HG02943 (cell line): ENCODE measurements around the gene GPR141.

ENCODE experiments used
- ATAC-seq: cut with Tn5 transposase; IDR thresholded peaks from one replicate; pipeline ENCODE4 v1.9.1; 2021; ENCODE audit warnings: mild to moderate bottlenecking, low read depth, moderate library complexity; ENCODE audit not compliant: unreplicated experiment

The GPR141 gene

DNA sequence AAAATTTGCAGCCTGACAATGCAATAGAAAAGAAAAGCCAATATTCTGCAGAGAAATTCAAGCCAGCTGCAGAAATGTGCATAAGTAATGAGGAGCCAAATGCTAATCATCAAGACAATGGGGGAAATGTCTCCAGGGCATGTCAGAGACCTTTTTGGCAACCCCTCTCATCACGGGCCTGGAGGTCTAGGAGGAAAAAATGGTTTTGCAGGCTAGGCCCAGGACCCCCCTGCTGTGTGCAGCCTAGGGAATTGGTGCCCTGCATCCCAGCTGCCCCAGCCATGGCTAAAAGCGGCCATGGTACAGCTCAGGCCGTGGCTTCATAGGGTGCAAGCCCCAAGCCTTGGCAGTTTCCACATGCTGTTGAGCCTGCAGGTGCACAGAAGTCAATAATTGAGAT lies 92.4 kb downstream of the GPR141 start:
- ATAC-seq, result no peak

DNA sequence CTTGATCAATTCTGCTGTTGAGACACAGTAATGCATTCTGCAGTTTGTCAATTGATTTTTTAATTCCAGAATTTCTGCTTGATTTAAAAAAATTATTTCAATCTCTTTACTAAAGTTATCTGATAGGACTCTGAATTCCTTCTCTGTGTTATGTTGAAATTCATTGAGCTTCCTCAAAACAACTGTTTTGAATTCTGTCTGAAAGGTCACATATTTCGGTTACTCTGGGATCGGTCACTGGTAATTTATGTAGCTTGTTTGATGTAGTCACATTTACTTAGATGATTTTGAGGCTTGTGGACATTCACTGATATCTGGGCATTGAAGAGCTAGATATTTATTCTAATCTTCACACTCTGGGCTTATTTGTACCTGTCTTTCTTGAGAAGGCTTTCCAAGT lies 97.6 kb downstream of the GPR141 start:
- no peak for ATAC-seq

DNA sequence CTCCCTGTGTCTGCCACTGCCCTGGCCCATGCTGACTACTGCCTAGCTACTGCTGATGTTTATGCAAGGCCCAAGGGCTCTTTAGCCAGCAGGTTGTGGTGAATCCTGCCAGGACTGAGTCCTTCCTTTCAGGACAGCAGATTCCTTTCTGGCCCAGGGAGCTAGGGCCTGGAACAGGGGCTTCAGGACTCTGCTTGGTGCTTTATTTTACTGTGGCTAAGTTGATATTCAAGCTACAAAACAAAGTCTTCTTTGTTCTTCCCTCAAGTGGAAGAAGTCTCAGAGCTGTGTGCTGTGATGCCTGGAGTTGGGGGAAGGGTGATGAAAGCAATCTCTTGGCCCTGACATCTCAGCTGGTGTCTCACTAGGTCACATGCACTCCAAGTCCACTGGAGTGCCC lies 98.6 kb downstream of the GPR141 start:
- ATAC-seq, result no peak

DNA sequence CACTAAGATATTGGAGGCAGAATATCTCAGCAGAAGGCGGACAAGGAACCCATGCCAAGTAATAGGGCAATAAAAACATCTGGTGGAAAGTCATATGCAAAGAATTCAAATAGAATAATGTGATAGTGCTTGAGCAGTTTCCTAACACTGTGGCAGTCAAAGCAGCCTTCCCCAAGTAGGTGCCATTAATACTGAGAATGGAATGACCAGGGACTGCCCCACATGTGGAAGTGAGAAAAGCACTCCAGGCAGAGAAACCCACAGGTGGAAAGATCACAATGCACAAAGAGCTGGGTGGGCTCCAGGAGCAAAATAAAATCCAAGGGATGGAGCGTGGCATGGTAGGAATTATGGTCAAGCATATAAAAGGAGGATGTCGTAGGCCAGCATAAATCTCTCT lies 100.4 kb downstream of the GPR141 start:
- ATAC-seq, result no peak

DNA sequence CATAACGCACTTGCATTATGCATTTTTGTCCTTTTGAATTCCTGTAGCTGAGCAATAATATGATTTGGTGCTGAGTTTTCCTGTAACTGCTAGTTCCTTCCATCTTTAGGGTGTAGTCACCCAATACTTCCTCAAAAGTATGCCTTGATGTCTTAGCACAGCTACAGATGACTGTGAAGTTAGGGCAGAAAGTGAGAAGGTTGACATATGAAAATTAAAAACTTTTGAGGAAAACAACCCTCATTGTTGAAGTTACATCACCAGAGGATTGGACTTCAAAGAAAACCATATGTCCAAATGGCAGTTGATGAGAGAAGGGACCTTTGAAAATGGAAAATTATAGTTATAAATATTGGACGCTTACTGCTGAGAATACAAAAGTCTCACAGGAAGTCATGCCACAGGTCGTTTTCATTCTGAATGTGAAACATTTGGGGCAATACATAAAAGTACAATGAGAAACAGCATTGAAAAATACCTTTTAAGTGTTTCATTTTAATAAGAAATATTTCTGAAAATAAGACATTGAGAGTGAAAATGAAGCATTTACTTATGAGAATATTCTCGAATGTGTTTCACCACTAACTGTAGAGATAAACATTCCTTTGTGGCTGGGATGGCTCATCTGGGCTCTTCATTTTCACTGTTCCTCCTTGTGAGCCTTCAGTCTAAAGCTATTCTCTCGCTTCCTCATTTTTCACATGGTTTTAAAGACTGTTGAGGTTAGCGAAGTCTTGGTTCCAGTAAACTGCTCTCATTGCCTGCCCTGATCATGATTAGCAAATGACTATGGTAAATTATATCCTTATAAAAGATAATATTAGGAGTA lies 103.4 kb downstream of the GPR141 start:
- peak; percentile 90 for ATAC-seq
